Activated T-helper 1 cell treated with anti-CD3 and anti-CD28 coated beads, Interleukin-2, amount 50 U/mL, for 16 hours (primary cell): ENCODE results near the gene MDGA2.

ENCODE experiments used
- DNase-seq, 2 donors: peaks; one replicate each; pipeline ENCODE4 v3.0.0-alpha.2; 2020; ENCODE audit warnings: low read depth in 1 of 2, low spot score in 1 of 2

The MDGA2 gene

DNA sequence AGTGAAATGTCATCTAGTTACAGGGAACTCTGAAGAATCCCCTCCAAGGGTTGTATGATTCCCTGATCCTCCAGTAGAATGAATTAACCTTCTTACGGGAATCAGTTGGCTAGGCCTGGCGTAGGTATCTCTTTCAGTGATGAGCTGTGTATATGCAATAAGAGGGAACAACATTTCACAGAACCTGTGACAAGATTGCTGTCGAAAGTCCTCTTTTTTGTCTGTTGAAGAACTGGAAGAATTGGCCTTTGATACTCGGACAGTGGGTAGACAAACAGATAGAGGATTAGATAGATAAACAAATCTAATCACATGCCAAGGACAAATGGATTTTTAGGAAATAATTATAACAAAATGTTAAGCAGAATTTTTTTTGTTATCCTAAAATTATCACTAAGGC, 184.6 kb downstream of the MDGA2 start:
- no peak for DNase-seq

- no peak for DNase-seq
These were observed 185.1 kb downstream of the MDGA2 start for GRCh38 chr14:47490353-47490752.

DNA sequence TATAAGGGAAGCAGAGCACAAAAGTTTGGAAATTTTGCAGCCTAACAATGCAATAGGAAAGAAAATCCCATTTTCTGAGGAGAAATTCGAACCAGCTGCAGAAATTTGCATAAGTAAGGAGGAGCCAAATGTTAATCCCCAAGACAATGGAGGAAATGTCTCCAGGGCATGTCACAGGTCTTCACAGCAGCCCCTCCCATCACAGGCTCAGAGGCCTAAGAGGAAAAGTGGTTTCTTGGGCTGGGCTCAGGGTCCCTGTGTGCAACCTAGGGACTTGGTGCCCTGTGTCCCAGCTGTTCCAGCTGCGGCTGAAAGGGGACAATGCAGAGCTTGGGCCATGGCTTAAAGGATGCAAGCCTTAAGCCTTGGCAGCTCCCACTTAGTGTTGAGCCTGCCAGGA, 190.0 kb downstream of the MDGA2 start:
- no peak for DNase-seq

DNA sequence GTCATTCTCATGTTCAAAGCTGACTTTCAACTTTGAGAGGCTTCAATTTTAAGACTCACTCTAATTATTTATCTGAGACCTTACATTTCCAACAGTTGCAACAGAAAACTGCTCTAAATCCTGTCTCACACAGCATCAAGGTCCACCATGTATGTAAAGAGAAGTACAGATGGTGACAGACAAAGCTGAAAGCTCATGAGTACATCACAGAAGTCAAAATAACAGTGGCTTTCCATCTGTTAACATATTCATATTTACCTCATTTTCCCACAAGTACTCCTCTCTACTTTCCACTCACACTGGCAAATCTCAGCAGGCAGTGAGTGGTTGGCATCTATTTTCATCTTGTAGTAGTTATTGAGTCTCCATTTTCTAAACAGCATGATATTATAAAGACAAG, 192.0 kb downstream of the MDGA2 start:
- no peak for DNase-seq

- DNase-seq: no peak
These were observed 204.3 kb downstream of the MDGA2 start for GRCh38 chr14:47471075-47471474.

DNA sequence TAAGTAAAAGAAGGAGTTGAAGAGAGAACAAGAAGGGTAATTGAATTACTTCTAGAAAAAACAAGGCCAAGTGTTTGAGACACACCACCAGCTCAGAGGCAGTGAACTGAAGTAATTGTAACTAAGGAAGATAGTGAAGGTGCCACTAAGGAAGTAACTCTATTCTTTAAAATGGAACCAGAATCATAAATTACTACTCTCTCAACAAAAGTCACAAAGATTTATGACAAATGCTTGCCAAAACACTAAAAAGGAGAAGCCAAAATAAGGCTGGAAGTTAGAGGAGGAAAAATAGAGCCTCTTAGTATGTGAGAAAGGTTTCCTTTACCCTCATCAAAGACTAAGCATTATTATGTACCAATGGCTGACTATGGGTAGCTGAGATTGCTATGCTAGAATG, 208.5 kb downstream of the MDGA2 start:
- DNase-seq: no peak

GRCh38 chr14:47454025-47454424, 221.4 kb downstream of the MDGA2 start:
- no peak for DNase-seq

DNA sequence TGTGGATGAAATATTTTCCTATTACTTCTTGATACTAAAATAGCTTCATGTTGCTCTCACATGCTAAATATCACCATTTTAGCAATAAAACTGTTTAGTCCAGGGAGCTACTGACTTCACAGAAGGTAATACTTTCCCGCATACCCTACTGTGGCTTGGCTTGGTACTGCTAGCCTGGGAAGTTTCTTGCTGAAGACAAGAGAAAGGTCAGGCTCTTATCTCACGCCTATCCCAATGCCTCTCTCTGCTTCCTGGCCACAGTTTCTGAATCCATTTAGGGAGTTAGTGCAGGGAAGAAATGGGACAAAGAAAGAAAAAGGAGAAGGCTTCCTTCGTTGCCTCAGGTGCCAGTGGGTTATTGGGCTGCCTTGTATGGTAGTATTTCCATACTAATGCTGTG, 228.3 kb downstream of the MDGA2 start:
- DNase-seq: no peak

DNA sequence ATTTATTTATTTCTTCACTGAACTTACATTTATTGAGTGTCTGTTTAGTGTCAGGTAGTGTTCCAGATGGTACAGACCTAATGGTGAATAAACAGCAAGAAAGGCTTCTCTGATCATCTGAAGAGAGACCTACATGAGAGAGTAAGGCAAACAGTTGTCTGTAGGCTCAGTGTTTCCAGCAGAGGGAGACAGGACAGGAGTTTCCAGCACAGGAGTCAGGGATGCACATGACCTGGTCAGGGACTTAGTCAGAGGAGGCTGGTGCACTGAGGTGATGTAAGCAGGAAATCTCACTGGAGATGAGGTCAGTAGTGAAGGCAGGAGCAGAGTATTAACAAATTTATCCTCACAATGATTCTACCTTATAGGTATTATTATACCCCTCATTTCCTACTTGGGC, 233.2 kb downstream of the MDGA2 start:
- no peak for DNase-seq

- DNase-seq: no peak
These were observed 235.5 kb downstream of the MDGA2 start for GRCh38 chr14:47439953-47440352.

GRCh38 chr14:47438650-47439140, 236.7 kb downstream of the MDGA2 start:
- no peak for DNase-seq

- no peak for DNase-seq
These were observed 240.0 kb downstream of the MDGA2 start for GRCh38 chr14:47435331-47435965.

GRCh38 chr14:47427629-47428028, 247.8 kb downstream of the MDGA2 start:
- DNase-seq: no peak

DNA sequence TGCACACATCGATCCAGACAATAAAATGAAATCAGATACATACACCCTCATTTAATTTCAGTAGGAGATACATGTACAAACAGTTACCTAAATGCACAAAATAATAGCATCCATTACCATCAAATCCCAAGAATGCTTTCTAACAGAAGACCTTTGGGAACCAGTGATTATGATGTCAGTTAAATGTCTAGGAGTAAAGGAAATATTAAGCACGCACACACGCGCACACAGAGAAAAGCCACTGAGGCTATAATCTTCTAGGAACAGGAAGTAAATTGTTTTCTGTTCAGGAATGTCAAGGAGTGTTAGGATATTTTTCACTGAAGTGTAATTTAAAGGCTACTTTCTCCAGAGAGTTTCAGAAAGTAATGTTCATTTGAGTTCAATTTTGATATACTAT, 250.1 kb downstream of the MDGA2 start:
- DNase-seq: no peak

DNA sequence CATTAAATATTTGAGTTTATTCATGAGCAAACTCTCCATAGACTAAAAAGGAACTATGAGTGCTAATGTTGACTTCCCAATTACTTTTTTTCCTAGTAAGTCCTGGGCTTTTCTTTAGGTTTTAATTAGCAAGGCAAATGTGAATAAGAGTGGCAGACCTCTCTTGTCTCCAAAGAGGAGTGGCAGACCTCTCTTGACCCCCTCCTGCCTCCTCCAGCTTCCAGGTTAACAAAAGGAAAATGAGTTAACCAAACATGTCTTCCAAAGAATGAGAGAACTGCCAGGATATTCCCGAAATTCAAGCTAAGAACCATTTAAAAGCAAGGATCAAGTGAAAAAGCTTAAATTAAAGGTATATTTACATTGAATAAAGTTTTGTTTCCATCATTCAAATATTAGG, 253.2 kb downstream of the MDGA2 start:
- DNase-seq: no peak

GRCh38 chr14:47411523-47411922, 263.9 kb downstream of the MDGA2 start:
- no peak for DNase-seq

DNA sequence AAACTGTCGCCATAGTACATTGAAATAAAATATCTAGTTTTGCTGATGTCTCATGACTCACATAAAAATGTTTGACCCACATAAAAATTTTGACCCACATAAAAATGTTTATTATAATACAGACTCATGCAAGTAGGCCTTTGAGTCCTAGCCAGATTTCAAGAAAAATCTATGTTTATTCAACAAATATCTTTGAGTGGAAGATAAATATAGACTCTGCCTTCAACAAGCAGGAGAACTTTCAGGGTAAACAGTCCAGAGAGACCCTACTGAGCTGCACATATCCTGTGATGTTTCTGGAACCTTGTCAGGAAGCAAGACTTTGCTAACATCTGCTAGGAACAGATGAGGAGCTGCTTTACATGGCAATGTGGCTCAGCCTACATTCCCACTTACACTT, 283.1 kb downstream of the MDGA2 start:
- no peak for DNase-seq

DNA sequence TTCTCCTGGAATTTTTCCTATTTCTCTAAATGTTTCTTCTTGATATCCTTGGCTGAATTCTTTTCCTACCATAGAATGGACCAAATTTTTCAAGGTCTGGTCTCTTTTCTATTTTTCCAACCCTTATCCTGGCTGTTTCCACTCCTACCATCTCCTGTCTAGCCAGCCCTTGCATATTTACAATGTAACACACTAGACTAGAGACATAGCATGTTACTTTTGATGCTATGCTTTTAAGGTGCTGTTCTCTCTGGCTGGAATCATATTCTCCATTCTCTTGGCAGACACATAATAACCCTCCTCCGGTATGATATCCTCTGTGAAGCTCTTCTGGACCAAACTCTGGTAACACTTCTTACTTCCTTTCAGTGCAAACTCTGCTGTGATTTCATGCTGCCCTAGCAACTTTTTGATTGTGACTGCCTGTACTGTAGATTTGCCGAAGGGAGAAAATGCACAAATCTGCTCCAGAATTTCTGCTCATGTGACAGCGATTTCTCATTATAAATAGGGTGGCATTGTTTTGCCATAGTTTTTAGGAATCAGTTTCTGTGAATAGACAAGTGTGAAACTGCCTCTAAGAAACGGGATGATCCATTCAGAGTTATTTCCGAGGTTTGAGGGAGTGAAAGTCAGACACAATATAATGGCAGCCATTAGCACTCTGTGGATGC, 284.4 kb downstream of the MDGA2 start:
- no peak for DNase-seq

DNA sequence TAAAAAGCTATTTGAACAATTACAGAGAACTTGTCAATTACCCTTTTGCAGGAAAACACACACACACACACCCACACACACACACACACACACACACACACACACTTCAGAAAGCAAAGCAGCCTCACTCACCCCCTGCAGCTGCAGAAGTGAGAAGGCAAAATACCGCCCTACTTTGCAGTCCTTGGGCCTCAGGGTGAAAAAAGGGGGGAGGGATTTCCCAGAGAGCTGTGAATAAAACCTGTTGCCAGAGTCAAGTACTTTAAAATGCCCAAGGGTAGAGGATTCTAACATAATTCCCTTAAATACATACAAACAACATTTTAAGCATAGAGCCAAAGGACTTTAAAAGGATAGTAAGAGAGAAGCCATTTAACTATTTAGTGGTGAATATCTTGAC, 285.9 kb downstream of the MDGA2 start:
- no peak for DNase-seq

GRCh38 chr14:47366006-47366405, 309.4 kb downstream of the MDGA2 start:
- DNase-seq: no peak

DNA sequence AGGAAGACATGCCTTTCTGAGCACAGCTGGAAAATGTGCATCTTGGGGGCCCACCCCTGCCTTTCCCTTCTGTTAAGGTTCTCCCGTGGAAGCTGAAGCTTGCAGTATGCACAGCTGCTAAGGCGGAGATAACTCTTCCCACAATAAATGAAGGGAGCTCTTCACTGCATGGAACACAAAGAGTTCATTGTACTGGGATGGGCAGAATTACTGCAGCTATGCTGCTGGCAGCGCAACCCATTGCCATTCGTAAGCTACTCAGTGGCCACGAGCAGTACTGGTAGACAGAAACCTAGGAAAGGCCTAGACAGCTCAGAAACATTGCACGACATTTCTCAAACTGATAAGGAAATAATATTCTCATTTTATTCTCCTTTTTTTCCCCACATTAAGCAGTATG, 310.2 kb downstream of the MDGA2 start:
- DNase-seq: no peak

GRCh38 chr14:47353186-47353585, 322.2 kb downstream of the MDGA2 start:
- no peak for DNase-seq

DNA sequence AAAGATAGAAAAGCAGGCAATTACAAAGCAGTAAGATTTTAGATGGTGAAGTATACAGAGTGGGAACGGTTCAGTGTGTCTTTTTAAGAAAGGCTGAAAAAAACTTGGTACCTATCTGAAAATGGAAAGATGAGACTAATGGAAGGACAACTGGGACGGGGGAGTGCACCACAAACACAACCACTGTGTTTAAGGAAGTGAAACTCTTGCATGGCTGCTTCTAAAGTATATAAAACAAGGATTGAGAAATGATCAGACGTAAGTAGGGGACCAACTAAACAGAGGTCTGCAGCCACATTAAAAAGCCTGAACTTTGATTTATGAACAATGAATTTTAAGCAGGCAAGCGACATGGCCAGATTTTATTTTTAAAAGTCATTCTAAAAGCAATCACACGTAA, 328.6 kb downstream of the MDGA2 start:
- DNase-seq: no peak
